Mesendoderm (in vitro differentiated cells): ENCODE results near the gene ALS2CL. TPM values are rescaled to one million over a fixed set of nuclear protein-coding genes. Genes with fewer than 3 reads are reported as not detected.

Experiments
- DNase-seq: peaks from one replicate; pipeline ENCODE4 v3.0.0; 2013
- H2AK5ac ChIP-seq: 2 replicates; pipeline ENCODE4 v1.6.1; 2013; ENCODE audit warnings: low read length, inconsistent platforms
- H2BK120ac ChIP-seq: 2 replicates; pipeline ENCODE4 v1.6.1; 2013; ENCODE audit warnings: low read depth, mild to moderate bottlenecking, low read length, moderate library complexity, mixed read lengths
- H2BK15ac ChIP-seq: replicated peaks from 2 replicates; pipeline ENCODE4 v1.6.1; 2013; ENCODE audit warnings: low read depth, mild to moderate bottlenecking, moderate library complexity
- H2BK5ac ChIP-seq: 2 replicates; pipeline ENCODE4 v1.6.1; 2013; ENCODE audit warnings: low read length, inconsistent platforms
- H3K18ac ChIP-seq: 2 replicates; pipeline ENCODE4 v1.6.1; 2013; ENCODE audit warnings: mild to moderate bottlenecking, low read length, mixed read lengths
- H3K23ac ChIP-seq: one replicate; pipeline ENCODE4 v1.6.1; 2013; ENCODE audit warnings: low read length
- H3K27ac ChIP-seq: 2 replicates; pipeline ENCODE4 v1.5.1; 2013; ENCODE audit warnings: low read depth, mild to moderate bottlenecking, inconsistent platforms, low read length, moderate library complexity
- H3K27me3 ChIP-seq: 2 replicates; pipeline ENCODE4 v1.6.1; 2013; ENCODE audit warnings: low read length, control low read depth, mild to moderate bottlenecking, inconsistent platforms; ENCODE audit not compliant: insufficient read depth, poor library complexity
- H3K36me3 ChIP-seq: 2 replicates; pipeline ENCODE4 v1.6.1; 2013; ENCODE audit warnings: low read length, inconsistent platforms; ENCODE audit not compliant: control insufficient read depth, insufficient read depth
- H3K4ac ChIP-seq: one replicate; pipeline ENCODE4 v1.6.1; 2013; ENCODE audit warnings: low read depth, mild to moderate bottlenecking, low read length, moderate library complexity
- H3K4me1 ChIP-seq: 2 replicates; pipeline ENCODE4 v1.6.1; 2013; ENCODE audit warnings: low read depth, low read length, inconsistent platforms; ENCODE audit not compliant: control insufficient read depth
- H3K4me2 ChIP-seq: 2 replicates; pipeline ENCODE4 v1.6.1; 2013; ENCODE audit warnings: low read length
- H3K4me3 ChIP-seq: 2 replicates; pipeline ENCODE4 v1.5.1; 2013; ENCODE audit warnings: mild to moderate bottlenecking, low read length
- H3K56ac ChIP-seq: one replicate; pipeline ENCODE4 v1.6.1; 2013; ENCODE audit warnings: low read length
- H3K79me1 ChIP-seq: 2 replicates; pipeline ENCODE4 v1.6.1; 2013; ENCODE audit warnings: low read length, inconsistent platforms
- H3K79me2 ChIP-seq: 2 replicates; pipeline ENCODE4 v1.6.1; 2013; ENCODE audit warnings: mild to moderate bottlenecking, low read length; ENCODE audit not compliant: control insufficient read depth, insufficient read depth
- H3K9ac ChIP-seq: 2 replicates; pipeline ENCODE4 v1.6.1; 2013; ENCODE audit warnings: low read length, inconsistent platforms
- H4K5ac ChIP-seq: one replicate; pipeline ENCODE4 v1.6.1; 2013; ENCODE audit warnings: low read length
- H4K8ac ChIP-seq: one replicate; pipeline ENCODE4 v1.6.1; 2013; ENCODE audit warnings: low read depth, mild to moderate bottlenecking, control low read depth, low read length, moderate library complexity
- WGBS: extraction: QIAGEN DNeasy Blood & Tissue Kit; methylation state at CpG from one replicate; pipeline ENCODE4 v1.1.7; 2013; ENCODE audit warnings: low lambda C conversion rate, missing lambda C conversion rate; ENCODE audit not compliant: insufficient coverage; ENCODE audit errors: extremely low coverage; 5-methylcytosine and 5-hydroxymethylcytosine counted together
- small RNA-seq: library from polyadenylated mRNA; stranded (forward); fragments of <200 nt; extraction: miRNeasy Mini kit (QIAGEN cat#:217004); gene quantifications from one replicate; pipeline ENCODE3, GENCODE V24; 2013; ENCODE audit not compliant: insufficient read depth

ALS2CL gene

DNA sequence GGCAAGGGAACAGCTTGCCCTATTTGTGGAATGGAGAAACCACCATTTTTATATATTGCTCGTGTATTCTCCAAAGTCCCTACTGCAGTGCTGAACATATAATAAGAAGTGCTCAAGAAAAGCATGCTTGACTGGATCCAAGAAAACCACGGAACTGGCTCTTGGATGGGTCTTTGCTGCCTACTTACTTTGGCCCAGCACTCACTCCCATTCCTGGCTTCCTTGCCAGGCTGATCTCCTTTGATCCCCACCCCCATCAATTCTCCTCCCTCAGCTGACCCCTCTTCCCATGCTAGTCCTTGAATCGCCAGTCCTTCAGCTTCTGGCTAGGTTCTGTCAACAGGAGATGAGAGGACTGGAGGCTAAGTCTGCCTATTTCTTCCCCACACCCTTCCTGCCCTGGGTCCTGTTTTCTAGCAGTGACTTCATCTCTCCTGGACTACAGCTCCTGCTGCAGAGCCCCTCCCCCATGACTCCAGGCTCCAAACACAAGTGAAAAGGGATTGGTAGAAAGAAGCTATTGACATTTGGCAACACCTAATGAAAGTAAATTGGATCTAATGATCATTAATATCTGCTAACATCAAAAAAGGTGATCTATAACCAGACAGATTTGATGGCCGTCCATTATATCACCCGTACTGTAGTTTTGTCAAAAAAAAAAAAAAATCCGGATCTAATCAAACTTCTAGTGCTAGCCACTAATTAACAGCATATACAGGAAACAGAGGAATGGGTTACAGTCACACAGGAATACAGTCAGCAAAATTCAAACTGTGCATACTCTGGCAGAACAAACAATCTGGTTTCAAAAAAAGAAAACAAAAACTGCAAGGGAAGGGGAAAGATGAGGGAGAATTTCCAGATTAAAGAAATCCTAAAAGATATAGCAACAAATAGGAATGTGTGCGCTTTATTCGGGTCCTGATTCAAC is 73.4 kb downstream of the ALS2CL start:
- peak; percentile 79 for DNase-seq
- no peak overlapping the region for H3K27ac ChIP-seq
- peak overlapping the region; percentile 92 for H2AK5ac ChIP-seq
- no peaks in the 10 kb centered on the region for H3K79me2 ChIP-seq
- no peak overlapping the region for H3K4me3 ChIP-seq
- H3K4me2 ChIP-seq = no peak overlapping the region
- no peak overlapping the region for H3K18ac ChIP-seq
- H3K79me1 ChIP-seq = no peaks in the 10 kb centered on the region
- H3K27me3 ChIP-seq = no peaks in the 10 kb centered on the region
- no peak overlapping the region for H3K9ac ChIP-seq
- no peak overlapping the region for H2BK120ac ChIP-seq
- H3K36me3 ChIP-seq = no peaks in the 10 kb centered on the region
- H3K56ac ChIP-seq = peak overlapping the region; percentile 62
- H2BK15ac ChIP-seq = no peak overlapping the region
- no peak overlapping the region for H2BK5ac ChIP-seq
- peaks cover 5% of the 10 kb centered on the region for H3K4me1 ChIP-seq
- H3K23ac ChIP-seq = no peak overlapping the region
- H4K5ac ChIP-seq = no peak overlapping the region
- no CpG with 5 or more reads among the region's 8 CpGs for whole genome bisulfite sequencing
- no peak overlapping the region for H3K4ac ChIP-seq
- H4K8ac ChIP-seq = no peak overlapping the region

Small RNA genes lying within 50 kb of the gene (small RNA-seq; reads per million reads assigned to genes)
- not detected for gene RF00591
